ENCODE measurements around the gene POM121C. TPM values are rescaled to one million over a fixed set of nuclear protein-coding genes. Genes with fewer than 3 reads are reported as not detected.
A peak's percentile ranks its signal among the peaks of the same experiment; 100 is the strongest.
"Not testable (repeated sequence)": the region's sequence is repeated elsewhere in the genome, so short reads cannot be mapped to it uniquely, and the experiment has no call there.

The POM121C gene
- total RNA-seq, 1 donor from 2014 or later: 44.0 TPM

DNA sequence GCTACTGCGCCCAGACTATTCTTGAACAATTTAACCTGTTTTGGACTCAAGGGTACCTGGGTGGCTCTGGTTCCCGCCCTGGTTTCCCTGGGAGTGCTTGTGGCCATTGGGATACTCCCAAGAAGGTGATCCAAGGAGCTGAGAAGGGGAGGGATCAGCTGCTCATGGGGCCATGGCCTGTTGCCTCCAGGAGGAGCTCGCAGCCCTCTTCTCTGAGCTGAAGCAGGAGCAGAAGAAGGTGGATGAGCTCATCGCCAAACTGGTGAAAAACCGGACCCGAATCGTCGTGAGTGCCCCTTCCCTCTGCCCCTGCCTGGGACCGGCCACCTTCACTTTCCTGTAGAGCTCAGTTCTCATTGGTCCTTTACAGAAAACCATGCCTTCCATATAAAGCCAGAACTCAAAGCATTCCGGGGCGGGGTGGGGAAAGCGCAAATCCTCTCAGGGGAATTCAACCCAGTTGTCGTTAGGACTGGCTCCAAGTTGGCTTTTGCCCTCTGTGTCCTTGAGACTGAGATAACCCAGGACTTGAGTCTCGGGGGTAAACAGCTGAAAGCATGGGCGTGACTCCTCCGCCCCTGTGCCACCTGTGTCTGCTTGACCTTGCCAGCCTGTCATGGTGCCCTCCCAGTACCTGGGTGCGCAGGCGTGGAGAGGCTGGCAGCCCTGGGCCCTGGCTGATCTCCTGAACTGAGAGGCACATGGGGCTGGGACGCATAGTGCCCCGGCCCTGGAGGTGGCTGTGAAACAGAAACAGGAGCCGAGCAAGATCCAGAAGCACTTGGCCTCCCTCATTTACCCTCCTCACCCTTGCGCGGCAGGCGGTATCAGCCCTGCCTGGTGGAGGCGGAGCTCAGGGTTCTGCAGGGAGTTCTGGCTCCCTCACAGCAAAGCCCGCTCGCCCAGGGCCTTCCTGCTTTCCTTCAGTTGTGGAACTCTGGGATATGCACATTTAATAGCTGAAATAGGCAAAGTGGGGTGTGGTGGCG, 82.3 kb downstream of the POM121C start:
- intact Hi-C loops (cut with DNase I); ATAC-seq; DNase-seq (ENCODE audit: low spot score): not testable (repeated sequence)

DNA sequence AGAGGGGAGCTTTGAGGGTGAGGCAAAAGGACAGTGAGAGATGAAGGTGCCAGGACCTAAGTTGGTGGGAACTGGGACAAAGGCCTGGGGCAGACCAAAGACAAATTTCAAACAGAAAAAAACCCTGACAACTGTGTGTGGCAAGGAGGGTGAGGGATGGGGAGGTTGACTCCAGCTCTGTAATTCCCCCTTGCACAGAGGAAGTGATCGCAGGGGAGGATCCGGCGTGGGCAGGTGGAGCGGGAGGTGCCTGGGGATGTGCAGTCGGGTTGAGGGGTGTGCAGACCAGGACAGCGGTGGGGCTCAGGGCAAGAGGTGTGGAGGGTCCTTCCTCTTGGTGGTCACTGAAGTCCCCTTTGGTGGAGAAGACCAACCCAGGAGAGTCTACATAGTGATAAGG, 85.5 kb downstream of the POM121C start:
- DNase-seq (ENCODE audit: low spot score); ATAC-seq; intact Hi-C loops (cut with DNase I): not testable (repeated sequence)

DNA sequence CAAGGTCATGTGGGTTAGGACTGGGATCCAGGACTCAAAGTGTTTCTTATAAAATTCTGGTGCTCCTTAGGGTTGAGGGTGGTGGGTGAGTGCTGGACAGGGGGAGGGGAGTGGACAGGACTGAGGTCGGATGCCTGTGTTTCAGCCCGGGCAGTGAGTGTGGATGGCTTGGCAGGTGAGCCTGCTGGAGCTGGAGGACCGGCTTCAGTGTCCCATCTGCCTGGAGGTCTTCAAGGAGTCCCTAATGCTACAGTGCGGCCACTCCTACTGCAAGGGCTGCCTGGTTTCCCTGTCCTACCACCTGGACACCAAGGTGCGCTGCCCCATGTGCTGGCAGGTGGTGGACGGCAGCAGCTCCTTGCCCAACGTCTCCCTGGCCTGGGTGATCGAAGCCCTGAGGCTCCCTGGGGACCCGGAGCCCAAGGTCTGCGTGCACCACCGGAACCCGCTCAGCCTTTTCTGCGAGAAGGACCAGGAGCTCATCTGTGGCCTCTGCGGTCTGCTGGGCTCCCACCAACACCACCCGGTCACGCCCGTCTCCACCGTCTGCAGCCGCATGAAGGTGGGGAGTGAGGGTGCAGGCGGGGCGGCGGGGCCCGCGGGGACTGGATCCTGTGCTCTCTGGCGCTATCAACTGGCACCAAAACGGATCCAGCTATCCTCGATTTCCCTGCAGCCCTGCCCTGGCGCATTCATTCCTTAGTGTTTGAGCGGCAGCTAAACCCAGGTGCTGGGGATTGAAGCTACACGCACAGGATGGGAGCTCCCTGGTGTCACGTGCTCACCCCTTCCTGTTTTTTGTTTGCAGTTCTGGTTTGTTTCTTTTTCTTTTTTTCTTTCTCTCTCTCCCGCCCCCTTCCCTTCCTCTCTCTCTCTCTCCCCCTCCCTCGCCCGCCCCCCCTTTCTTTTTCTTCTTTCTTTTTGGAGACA, 87.1 kb downstream of the POM121C start:
- peak; percentile 48 for ATAC-seq
- intact Hi-C loops (cut with DNase I); DNase-seq (ENCODE audit: low spot score): not testable (repeated sequence)

DNA sequence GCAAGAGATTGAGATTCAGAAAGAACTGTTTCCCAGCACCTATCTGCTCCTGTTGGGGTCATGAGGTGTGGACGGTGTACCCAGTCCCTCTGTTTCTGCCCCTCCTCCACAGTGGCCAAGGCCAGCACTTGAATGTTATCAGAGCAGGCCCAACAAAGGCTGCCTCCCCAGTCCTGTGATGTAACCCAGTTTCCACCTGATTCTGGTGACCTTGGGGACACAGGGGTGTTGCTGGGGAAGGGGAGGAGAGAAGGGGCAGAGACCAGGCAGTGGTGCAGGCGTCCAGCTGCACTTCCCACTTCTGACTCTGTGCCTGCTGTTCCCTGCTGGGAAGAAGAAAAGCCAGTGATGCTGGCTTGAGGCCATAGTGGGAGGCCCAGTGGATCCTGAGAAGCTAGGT, 88.2 kb downstream of the POM121C start:
- DNase-seq (ENCODE audit: low spot score); intact Hi-C loops (cut with DNase I); ATAC-seq: not testable (repeated sequence)

DNA sequence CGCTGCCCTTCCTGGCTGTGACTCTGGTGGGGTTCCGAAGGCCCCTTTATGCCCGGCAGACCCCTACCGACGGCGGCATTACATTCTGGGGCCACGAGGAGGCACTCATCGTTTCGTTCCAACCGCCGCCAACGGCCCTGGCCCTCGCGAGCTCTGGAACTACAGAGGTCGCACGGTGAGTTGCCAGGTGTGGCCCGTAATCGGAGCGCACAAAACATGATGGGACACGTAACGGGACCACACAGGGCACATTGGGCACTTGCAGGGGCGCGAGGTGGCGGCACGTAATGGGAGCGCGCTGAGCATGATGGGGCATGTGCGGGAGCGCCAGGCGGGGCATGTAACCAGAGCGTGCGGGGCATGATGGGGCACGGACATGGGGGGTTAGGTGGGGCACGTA, 90.8 kb downstream of the POM121C start, which contains the start of gene TRIM73:
TSS of gene TRIM73 (plus strand) at position 301 of the 400 bp plus-strand sequence. CDS start 3,305 bp downstream, outside the sequence.
- intact Hi-C loops (cut with DNase I); DNase-seq (ENCODE audit: low spot score); ATAC-seq: not testable (repeated sequence)

DNA sequence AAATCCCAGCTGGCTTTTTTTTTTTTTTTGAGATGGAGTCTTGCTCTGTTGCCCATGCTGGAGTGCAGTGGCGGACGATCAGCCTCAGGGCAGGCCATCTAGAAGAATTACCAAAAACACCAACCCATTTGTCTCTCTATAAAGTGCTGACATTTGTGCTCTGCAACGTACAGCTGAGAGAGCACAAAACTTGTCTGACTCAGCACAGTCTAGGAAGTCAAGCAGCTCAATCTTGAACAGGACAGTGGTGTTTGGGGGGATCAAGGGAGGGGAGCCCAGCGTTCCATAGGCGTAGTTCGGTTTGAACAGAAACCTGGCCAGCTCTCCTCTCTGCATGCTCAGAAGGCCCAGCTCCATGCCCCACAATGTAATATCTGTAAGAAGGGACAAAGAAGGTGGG, 92.9 kb downstream of the POM121C start:
- DNase-seq (ENCODE audit: low spot score); intact Hi-C loops (cut with DNase I): not testable (repeated sequence)
- peak; percentile 5 for ATAC-seq

DNA sequence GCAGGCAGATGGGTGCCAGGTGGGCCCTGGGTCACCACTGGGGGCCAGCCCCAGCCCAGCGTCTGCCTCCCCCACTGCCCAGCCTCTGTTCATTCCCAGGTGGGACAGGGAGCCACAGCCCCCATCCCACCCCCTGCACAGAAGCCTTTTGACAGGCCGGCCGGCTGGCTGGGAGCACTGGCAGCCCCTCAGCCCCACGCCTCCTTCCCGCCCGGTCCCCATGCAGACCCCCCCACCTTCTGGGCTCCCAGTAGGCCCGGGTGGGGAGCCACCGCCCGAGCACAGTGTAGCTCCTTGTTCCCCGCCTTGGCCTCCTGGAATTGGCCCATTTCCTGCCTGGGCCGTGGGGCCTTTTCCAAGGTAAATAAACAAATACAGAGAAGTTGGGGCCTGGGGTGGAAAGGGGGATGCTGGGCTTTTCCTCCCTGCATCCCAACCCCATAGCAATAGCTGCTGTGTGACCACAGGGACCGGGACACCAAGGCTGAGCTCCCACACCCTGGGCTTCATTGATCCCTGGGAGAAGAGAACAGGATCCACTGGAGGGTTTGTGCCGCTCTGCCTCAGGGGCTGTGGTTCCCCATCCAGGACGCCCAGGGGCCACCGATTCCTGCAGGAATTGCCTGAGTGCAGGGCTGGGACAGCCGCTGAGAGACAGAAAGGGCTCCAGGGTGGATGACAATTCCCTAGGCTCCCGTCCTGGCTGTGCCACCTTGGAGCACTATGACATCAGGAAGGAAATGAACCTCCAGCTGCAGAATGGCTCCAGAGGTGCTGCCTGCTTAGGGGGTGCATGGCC, 111.4 kb downstream of the POM121C start:
- DNase-seq (ENCODE audit: low spot score); intact Hi-C loops (cut with DNase I): not testable (repeated sequence)
- peak; percentile 93 for ATAC-seq

DNA sequence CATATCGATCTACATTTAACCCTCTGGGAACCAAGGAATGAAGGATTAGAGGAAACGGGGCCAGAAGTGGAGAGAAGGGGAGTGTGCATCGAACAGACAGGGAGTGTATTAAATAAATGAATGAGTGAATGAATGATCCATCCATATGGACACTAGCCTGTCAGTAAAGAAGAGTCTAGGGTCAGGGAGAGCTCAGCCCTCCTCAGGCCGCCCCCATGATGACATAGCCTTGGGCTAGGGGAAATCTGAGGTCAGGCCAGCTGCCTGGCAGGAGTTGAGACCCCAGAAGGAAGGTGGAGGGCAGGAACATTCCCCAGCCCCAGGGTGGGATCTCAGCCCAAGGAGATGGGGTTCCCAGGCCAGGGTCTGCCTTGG, 112.0 kb downstream of the POM121C start:
- DNase-seq (ENCODE audit: low spot score); intact Hi-C loops (cut with DNase I): not testable (repeated sequence)
- ATAC-seq: peak; percentile 37

DNA sequence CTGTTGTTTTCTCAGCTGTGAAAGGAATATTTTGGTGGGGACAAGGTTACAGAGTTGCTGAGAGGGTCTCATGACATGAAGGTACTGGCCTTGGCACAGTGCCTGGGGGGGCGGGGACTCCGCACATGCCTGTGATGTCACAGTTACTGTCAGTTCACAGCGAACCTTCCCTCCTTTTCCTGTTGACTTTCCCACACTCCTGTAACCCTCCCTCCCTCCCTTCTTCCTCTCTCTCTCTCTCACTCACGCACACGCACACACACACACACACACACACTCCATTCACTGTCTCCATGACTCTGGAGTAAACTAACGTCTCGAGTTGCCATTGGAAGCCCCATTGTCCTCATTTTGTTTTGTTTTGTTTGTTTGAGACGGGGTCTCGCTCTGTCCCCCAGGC, 118.8 kb downstream of the POM121C start:
- peak; percentile 50 for ATAC-seq
- DNase-seq (ENCODE audit: low spot score); intact Hi-C loops (cut with DNase I): not testable (repeated sequence)

Other genes starting within 250 kb of the POM121C start
- gene TRIM73, start 90.7 kb downstream of the POM121C start, total RNA-seq: 8.7 TPM
- not detected for gene SPDYE5, start 6.0 kb upstream of the POM121C start, total RNA-seq

All from sciatic nerve (tissue), 2 donors.